Mucosa of descending colon (tissue), 3 donors: ENCODE results near the gene CLTC. TPM values are rescaled to one million over a fixed set of nuclear protein-coding genes. Genes with fewer than 3 reads are reported as not detected.

Experiments used
- ATAC-seq: fragments of 200-7000 bp; cut with Tn5 transposase; one replicate; pipeline ENCODE4 v1.9.1; 2020; ENCODE audit warnings: mild to moderate bottlenecking, moderate library complexity
- DNase-seq, 3 donors: peaks; one replicate each; pipeline ENCODE4 v3.0.0-alpha.2; 2020
- H3K36me3 ChIP-seq: fragments of 200-600 bp; one replicate; pipeline ENCODE4 v1.8.0; 2021; ENCODE audit warnings: low read depth, mild to moderate bottlenecking
- H3K4me1 ChIP-seq: fragments of 200-600 bp; one replicate; pipeline ENCODE4 v1.8.0; 2021; ENCODE audit warnings: low read depth, mild to moderate bottlenecking
- H3K4me3 ChIP-seq: fragments of 200-600 bp; one replicate; pipeline ENCODE4 v1.8.0; 2021; ENCODE audit warnings: mild to moderate bottlenecking
- H3K9me3 ChIP-seq: fragments of 200-600 bp; one replicate; pipeline ENCODE4 v1.8.0; 2021; ENCODE audit warnings: mild to moderate bottlenecking
- CTCF ChIP-seq: fragments of 200-600 bp; IDR thresholded peaks from one replicate; pipeline ENCODE4 v1.8.0; 2022; ENCODE audit warnings: antibody characterized with exemption, mild to moderate bottlenecking
- intact Hi-C, 2 donors: fragments of 100-400 bp; cut with DNase I in 1 of 2; cut with micrococcal nuclease in 1 of 2; formaldehyde crosslinking; loops; one replicate each; pipeline versions ENCODE4 v1.11.0 to v1.11.1; 2022; cut with DNase I, micrococcal nuclease
- total RNA-seq, 3 donors: library from RNA; stranded (reverse); fragmentation: NEBNext Ultra II Directional in 2 of 3; extraction: Animal tissue kit (Norgen Biotek cat#: 25700) in 2 of 3; gene quantifications; one replicate each; pipeline versions ENCODE4 v1.2.1 to v1.2.4, GENCODE V29; 2021 to 2023
- donor health status: DM: no; HTN: no; CAD: no; lungs with moderate emphysema.
- donor health status: DM: no; HTN: no; CAD: no.
- donor health status: DM: no; HTN: yes; CAD: no.

The CLTC gene
- total RNA-seq, 3 donors from 2014 or later, result 264 to 306 (median 286) TPM

- no peak for DNase-seq
- H3K4me3 ChIP-seq, result no peak overlapping the region
- H3K4me1 ChIP-seq, result peaks cover 2% of the 10 kb centered on the region
- no peak for ATAC-seq
- H3K9me3 ChIP-seq, result no peaks in the 10 kb centered on the region
- H3K36me3 ChIP-seq, result no peaks in the 10 kb centered on the region
- no peak for TF ChIP-seq CTCF
- intact Hi-C loops, result no loop called here
These were observed 94.6 kb downstream of the CLTC start for GRCh38 chr17:59714255-59714654.

GRCh38 chr17:59716427-59716826 is 96.7 kb downstream of the CLTC start:
- no peak for TF ChIP-seq CTCF
- ATAC-seq (no peak), DNase-seq (no peak)
- H3K9me3 ChIP-seq, result no peaks in the 10 kb centered on the region
- intact Hi-C loops, result no loop called here
- H3K4me3 ChIP-seq, result no peak overlapping the region
- peaks cover 13% of the 10 kb centered on the region for H3K4me1 ChIP-seq
- no peaks in the 10 kb centered on the region for H3K36me3 ChIP-seq

- no peaks in the 10 kb centered on the region for H3K36me3 ChIP-seq
- TF ChIP-seq CTCF, result no peak
- peaks cover 34% of the 10 kb centered on the region for H3K4me1 ChIP-seq
- intact Hi-C loops, result no loop called here
- no peak for ATAC-seq
- no peak overlapping the region for H3K4me3 ChIP-seq
- no peak for DNase-seq
- no peaks in the 10 kb centered on the region for H3K9me3 ChIP-seq
These were observed 99.8 kb downstream of the CLTC start for GRCh38 chr17:59719526-59719925.

- no peak overlapping the region for H3K4me3 ChIP-seq
- intact Hi-C loops, result no loop called here
- no peak for TF ChIP-seq CTCF
- peaks cover 44% of the 10 kb centered on the region for H3K4me1 ChIP-seq
- no peaks in the 10 kb centered on the region for H3K9me3 ChIP-seq
- no peaks in the 10 kb centered on the region for H3K36me3 ChIP-seq
- ATAC-seq, result peak; percentile 43
- no peak for DNase-seq
These were observed 102.9 kb downstream of the CLTC start for GRCh38 chr17:59722623-59723022.

GRCh38 chr17:59723041-59723440 is 103.3 kb downstream of the CLTC start:
- TF ChIP-seq CTCF, result no peak
- Histone ChIP-seq H3K4me1 (peaks cover 46% of the 10 kb centered on the region), H3K4me3 (no peak overlapping the region), H3K9me3 (no peaks in the 10 kb centered on the region), H3K36me3 (no peaks in the 10 kb centered on the region)
- DNase-seq (no peak), ATAC-seq (no peak)
- intact Hi-C loops, result no loop called here

- DNase-seq (no peak), ATAC-seq (peak; percentile 92)
- H3K4me1 ChIP-seq, result peaks cover 51% of the 10 kb centered on the region
- no peaks in the 10 kb centered on the region for H3K36me3 ChIP-seq
- intact Hi-C loops, result no loop called here
- no peak for TF ChIP-seq CTCF
- no peaks in the 10 kb centered on the region for H3K9me3 ChIP-seq
- no peak overlapping the region for H3K4me3 ChIP-seq
These were observed 103.9 kb downstream of the CLTC start for GRCh38 chr17:59723607-59724006.
